ENCODE measurements around the gene NEDD4L. TPM values are rescaled to one million over a fixed set of nuclear protein-coding genes. Genes with fewer than 3 reads are reported as not detected.

NEDD4L gene
- total RNA-seq, 1 experiment from 2014 or later = 108 TPM

- TF ChIP-seq, protein P1, sequence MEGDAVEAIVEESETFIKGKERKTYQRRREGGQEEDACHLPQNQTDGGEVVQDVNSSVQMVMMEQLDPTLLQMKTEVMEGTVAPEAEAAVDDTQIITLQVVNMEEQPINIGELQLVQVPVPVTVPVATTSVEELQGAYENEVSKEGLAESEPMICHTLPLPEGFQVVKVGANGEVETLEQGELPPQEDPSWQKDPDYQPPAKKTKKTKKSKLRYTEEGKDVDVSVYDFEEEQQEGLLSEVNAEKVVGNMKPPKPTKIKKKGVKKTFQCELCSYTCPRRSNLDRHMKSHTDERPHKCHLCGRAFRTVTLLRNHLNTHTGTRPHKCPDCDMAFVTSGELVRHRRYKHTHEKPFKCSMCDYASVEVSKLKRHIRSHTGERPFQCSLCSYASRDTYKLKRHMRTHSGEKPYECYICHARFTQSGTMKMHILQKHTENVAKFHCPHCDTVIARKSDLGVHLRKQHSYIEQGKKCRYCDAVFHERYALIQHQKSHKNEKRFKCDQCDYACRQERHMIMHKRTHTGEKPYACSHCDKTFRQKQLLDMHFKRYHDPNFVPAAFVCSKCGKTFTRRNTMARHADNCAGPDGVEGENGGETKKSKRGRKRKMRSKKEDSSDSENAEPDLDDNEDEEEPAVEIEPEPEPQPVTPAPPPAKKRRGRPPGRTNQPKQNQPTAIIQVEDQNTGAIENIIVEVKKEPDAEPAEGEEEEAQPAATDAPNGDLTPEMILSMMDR (IDR thresholded peaks at IDR 0.05; ENCODE audit: unreplicated experiment) = no peak
- no peaks in the 10 kb centered on the region for H3K27me3 Mint-ChIP-seq (ENCODE audit: insufficient read depth, unreplicated experiment)
- BruUV-seq (replicated peaks) = no TSS peak
- intact Hi-C loops (cut with micrococcal nuclease) = no loop called here
- DNase-seq (ENCODE audit: unreplicated experiment) = peak; percentile 64
- CTCF ChIA-PET = interaction anchor here (1.0 to 9.0 kb wide), 5 partner anchors 13 to 82 kb away, joined by 3 to 93 read pairs (median 6); no protein-coding TSS in a partner anchor
- no peaks in the 10 kb centered on the region for H3K9me3 Mint-ChIP-seq (ENCODE audit: unreplicated experiment)
- peaks cover 26% of the 10 kb centered on the region for H3K4me1 Mint-ChIP-seq (ENCODE audit: insufficient read depth, unreplicated experiment)
- POLR2A ChIA-PET = interaction anchor here (0.8 to 8.0 kb wide), 7 partner anchors 9 to 137 kb away, joined by 3 to 54 read pairs (median 3); no protein-coding TSS in a partner anchor
- no peaks in the 10 kb centered on the region for H3K36me3 Mint-ChIP-seq (ENCODE audit: insufficient read depth, unreplicated experiment)
- peak overlapping the region; percentile 44 for H3K27ac Mint-ChIP-seq (ENCODE audit: low read depth, unreplicated experiment)
- H3K4me3 Mint-ChIP-seq (ENCODE audit: unreplicated experiment) = no peak overlapping the region
Measured at GRCh38 chr18:58054041-58054781, 10.2 kb downstream of the NEDD4L start.

DNA sequence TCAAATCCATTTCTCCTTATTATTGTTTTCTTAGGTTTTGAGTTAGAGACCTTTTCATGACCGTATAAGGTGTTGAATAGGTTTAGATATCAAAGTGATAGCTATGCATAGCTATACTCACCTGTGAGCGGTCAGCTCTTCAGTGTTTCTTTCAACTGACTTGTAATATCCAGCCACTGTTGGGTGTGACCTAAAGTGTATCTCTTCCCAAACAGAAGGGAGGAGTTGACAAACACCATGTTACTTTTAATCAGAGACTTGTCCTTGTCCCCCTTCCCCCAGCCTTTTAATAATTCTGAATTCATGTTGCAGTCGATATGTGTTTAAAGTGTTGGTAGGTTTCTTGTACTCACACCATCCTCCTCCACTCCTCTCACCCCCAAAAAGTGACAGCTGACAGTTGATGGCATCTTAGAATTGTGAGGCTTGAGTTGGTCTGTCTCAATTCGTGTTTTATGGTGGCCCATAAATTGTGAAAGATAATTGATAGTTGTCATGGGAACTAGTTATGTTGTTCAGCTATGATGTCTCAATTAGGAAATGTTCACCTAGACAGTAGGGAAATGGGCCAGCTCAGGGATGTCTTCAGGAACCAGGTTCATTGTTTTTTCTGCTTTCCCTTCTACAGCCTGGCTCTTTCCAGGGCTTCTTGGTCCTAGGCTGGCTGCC is 12.0 kb downstream of the NEDD4L start:
- Mint-ChIP-seq H3K4me3 (ENCODE audit: unreplicated experiment) (no peak overlapping the region), H3K9me3 (ENCODE audit: unreplicated experiment) (no peaks in the 10 kb centered on the region), H3K36me3 (ENCODE audit: insufficient read depth, unreplicated experiment) (no peaks in the 10 kb centered on the region), H3K4me1 (ENCODE audit: insufficient read depth, unreplicated experiment) (peaks cover 26% of the 10 kb centered on the region), H3K27ac (ENCODE audit: low read depth, unreplicated experiment) (no peak overlapping the region), H3K27me3 (ENCODE audit: insufficient read depth, unreplicated experiment) (no peaks in the 10 kb centered on the region)
- TF ChIP-seq, protein P1 (IDR thresholded peaks at IDR 0.05; ENCODE audit: unreplicated experiment) = no peak
- intact Hi-C loops (cut with micrococcal nuclease) = no loop called here
- DNase-seq (ENCODE audit: unreplicated experiment) = no peak
- no TSS peak for BruUV-seq (replicated peaks)
- ChIA-PET POLR2A (interaction anchor here (1.1 to 8.0 kb wide), 3 partner anchors 11 to 24 kb away, joined by 3 to 54 read pairs (median 25); no protein-coding TSS in a partner anchor), CTCF (interaction anchor here (0.6 to 9.0 kb wide), 10 partner anchors 10 to 425 kb away, joined by 3 to 93 read pairs (median 4); partner anchors contain the start of gene NEDD4L)

GRCh38 chr18:58056852-58057251 is 12.8 kb downstream of the NEDD4L start:
- ChIA-PET CTCF (interaction anchor here (0.6 to 9.0 kb wide), 7 partner anchors 12 to 291 kb away, joined by 3 to 93 read pairs (median 4); partner anchors contain the start of gene NEDD4L), POLR2A (interaction anchor here (0.9 to 8.0 kb wide), 2 partner anchors 11 to 20 kb away, joined by 4 to 54 read pairs; no protein-coding TSS in a partner anchor)
- H3K27ac Mint-ChIP-seq (ENCODE audit: low read depth, unreplicated experiment) = no peak overlapping the region
- DNase-seq (ENCODE audit: unreplicated experiment) = no peak
- BruUV-seq (replicated peaks) = no TSS peak
- H3K4me1 Mint-ChIP-seq (ENCODE audit: insufficient read depth, unreplicated experiment) = peaks cover 24% of the 10 kb centered on the region
- H3K4me3 Mint-ChIP-seq (ENCODE audit: unreplicated experiment) = no peak overlapping the region
- TF ChIP-seq, protein P1 (IDR thresholded peaks at IDR 0.05; ENCODE audit: unreplicated experiment) = no peak
- H3K9me3 Mint-ChIP-seq (ENCODE audit: unreplicated experiment) = no peaks in the 10 kb centered on the region
- intact Hi-C loops (cut with micrococcal nuclease) = no loop called here
- H3K36me3 Mint-ChIP-seq (ENCODE audit: insufficient read depth, unreplicated experiment) = no peaks in the 10 kb centered on the region
- no peaks in the 10 kb centered on the region for H3K27me3 Mint-ChIP-seq (ENCODE audit: insufficient read depth, unreplicated experiment)

Measured in MCF 10A (cell line).